Stimulated activated CD8-positive, alpha-beta memory T cell treated with anti-CD3 and anti-CD28 coated beads, Interleukin-12 subunit alpha, Interleukin-12 subunit beta, amount 100 ng/mL, for 24 hours (primary cell): ENCODE results near the gene HOXA7.

Source experiments
- DNase-seq: peaks from one replicate; pipeline ENCODE4 v3.0.0-alpha.2; 2020; ENCODE audit errors: extremely low read depth

Gene HOXA7

DNA sequence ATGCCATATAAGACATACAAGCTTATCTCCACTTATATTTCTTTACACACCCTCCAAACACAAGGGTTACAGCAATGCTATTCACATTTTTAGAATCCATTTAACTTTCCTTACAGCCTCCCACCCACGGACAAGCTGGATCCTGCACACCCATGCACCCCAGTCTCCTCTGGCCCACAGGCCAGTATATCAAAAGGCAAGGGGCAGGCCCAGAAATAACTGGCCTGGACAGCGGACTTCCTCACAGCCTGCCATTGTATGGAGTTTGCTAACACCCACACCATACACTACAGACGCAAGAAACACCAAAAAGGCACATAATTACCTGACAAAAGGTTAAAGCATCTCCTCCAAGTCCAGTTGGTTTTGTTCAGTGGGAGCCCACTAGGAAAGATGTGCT, 37.9 kb downstream of the HOXA7 start:
- no peak for DNase-seq

DNA sequence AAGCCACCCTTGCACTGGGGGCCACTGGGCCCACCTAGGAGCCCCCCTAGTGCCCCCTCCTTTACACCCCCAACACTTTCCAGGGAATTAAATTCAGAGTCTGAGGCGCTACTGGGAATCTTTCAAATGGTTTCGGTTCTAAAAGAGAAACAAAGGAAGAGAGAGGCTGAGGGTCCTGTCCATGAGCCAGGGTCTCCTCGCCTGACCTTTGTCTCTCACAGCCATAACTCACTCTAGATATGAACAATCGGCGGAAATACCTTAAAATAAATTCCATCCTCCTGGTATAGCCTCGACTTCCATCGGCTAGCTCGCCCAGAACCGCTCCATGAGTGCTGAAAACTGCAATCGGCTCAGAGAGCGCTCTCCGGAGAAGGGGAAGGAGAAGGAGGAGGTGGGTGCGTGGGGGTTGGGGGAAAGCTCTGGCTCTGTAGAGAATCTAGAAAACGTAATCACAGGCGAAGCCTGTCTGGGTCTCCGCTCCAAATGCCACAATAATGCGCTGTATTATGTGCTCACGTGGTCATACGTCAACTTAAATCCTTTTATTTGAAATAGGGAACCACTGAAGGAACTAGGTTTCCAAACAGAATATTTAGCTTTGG, 38.5 kb downstream of the HOXA7 start:
- DNase-seq, result no peak

DNA sequence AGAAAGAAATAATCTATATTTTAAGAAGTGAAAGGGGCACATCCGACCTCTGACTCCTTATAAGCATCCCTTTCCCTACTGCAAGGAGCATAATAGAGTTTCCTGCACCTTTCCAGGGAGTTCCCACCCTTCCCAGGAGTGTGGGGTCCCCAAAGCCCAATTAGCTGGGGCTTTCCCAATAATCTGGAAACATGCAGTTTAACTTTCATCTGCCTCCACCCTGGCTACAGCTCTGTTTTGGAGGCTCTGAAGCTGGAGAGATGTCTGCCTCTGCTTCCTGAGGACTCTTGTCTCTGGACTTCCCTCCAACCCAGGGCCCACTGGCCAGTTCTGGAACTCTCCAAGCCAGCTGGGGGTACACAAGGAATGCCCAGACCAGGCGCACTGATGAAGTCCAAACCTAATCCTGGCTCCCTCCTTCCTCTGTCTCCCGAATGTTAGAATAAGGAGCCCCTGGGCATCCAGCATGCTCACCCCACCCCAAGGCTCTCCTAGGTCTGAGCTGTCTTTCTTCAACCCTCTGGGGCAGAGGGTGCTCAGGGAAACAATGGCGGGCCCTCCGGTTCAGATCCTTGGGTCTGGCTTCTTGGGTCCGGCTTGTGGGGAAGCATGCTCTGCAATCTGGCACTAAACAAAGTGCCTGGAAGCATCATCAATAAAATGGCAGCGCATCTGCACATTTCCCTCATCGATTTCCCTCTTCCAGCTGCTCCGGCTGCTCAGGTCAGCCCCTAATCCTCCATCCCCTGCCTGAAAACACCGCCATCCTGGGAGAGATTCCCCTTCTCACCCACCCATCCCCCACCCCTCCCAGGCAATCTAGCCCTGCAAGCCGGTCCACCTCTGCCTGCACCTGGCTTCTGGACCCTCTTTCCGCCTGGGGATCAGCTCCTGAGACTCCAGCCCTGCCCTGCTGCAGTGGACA, 39.3 kb downstream of the HOXA7 start:
- DNase-seq, result no peak

DNA sequence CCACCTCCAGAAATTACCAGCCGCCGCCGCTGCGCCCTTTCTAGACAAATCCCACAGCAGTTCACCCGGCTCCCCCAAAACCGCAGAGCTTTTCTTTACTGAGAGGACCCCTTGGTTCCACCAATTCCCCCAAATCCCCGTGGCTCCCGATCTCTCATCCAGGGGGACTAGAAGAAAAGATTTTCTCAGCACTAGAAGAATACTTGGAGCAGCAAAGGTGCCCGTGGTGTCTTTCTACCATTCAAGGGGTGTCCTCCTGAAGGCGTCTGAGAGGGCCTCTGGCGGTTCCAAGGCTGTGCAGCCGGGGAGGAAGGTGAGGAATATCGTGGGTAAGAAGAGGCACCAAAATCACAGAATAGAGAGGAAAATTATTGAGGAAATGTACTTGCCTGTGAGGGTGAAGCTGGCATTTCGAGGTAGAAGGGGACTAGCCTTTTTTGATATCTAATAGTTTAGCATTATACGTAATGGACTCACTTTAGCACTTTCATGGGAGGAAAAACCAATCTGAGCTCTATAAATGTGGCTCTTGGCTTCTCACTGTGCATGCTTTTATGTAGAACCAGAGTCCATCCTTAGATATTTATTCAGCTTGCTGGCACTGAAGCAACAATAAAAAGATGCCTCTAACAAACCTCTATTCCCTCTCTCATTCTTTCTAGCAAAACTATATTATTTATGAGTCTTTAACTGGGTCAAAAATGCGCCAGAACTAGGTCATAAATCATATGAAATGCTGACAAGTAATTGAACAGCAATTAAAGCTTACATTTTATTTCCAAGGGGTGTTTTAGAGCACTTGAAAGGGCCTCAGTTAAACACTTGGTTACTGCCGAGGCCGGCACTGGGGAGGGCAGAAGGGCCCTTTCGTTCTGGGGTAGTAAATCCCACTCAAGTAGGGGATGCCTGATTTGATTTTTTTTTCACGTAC, 40.2 kb downstream of the HOXA7 start:
- no peak for DNase-seq

DNA sequence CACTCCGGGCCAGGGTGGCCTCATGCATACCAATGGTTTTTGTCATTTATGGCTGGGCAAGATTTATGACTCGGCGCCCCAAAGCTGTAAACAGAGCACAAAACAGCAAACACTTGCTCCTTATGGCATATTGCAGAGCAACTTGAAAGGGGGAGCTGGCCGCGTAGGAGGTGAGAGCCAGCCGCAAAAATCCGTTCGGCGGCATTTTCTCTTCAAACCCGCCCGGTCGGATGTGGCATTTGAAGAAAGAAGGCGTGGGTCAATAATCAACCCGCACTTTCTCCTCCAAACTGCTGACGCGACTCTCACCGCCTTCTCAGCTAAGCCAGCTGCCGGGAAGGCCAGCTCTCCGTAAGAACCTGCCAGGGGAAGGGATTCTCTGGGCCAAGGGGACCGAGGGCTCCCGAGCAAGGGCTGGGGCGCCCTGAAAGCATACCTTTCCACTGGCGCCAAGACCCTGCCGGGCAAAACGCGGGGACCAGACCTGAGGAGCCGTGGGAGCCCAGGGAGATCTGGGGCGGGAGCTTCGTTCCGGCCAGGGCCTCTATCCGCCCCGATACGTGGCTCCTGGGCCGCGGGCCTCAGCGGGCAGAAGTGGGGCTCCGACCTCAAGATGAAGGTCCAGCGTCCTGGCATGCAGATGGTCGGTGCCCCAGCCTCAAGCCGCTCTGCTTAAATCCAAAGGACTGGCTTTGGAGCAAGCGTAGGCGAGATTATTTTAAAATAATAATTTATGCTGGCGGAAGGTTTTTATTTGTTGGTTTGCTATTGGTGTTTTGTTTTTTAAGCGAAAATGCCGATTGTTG, 41.1 kb downstream of the HOXA7 start:
- no peak for DNase-seq

DNA sequence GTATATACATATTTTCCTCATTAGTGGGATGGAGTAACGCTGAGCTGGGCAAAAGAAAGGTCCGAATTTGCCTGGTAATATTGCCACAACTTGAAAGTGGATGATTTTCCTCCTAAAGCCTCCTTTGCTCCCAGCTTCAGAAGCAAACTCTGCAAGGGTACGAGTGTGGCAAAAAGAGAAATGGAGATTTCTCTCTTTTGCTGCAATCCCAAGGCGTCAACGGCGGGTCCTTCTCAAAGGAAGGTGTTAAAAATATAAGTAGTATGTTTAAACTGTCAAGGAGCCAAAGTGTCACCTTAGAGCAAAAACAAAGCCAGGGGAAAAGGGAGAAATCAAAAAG, 41.6 kb downstream of the HOXA7 start:
- DNase-seq, result no peak

DNA sequence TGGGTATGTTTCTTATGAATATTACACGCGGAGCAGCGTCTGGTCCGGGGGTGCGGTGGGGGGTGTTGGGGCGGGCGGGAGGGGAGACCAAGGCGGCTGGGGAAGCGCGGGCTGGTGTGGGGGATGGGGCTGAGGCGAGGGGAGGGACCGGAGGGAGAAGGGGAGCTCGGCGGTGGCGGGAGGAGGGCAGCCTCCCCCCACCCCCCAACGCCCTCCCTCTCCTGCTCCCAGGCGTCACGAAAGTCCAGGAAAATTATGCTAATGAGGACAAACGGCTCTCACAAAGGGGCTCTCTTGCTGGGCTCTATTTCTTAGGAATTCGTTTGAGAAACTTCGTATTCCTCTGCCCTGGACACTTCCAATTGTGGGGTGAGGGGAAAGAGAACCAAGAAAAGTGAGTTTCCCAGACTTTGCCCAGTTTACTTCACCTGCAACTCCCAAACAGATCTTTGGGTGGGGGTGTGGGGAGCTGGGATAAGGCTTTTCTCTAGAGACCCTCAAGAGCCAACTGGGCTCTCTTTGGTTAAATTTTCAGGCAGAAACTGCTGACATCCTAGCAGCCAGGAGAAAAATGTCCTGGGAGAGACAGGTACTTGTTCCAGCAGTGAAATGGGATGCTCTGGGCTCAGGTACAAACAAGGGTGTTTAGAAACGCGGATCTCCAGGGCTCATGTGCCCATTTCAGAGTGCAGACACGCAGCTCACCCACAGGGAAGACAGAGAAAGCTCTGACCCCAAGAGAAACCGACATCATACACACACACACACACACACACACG, 42.3 kb downstream of the HOXA7 start:
- DNase-seq, result no peak

DNA sequence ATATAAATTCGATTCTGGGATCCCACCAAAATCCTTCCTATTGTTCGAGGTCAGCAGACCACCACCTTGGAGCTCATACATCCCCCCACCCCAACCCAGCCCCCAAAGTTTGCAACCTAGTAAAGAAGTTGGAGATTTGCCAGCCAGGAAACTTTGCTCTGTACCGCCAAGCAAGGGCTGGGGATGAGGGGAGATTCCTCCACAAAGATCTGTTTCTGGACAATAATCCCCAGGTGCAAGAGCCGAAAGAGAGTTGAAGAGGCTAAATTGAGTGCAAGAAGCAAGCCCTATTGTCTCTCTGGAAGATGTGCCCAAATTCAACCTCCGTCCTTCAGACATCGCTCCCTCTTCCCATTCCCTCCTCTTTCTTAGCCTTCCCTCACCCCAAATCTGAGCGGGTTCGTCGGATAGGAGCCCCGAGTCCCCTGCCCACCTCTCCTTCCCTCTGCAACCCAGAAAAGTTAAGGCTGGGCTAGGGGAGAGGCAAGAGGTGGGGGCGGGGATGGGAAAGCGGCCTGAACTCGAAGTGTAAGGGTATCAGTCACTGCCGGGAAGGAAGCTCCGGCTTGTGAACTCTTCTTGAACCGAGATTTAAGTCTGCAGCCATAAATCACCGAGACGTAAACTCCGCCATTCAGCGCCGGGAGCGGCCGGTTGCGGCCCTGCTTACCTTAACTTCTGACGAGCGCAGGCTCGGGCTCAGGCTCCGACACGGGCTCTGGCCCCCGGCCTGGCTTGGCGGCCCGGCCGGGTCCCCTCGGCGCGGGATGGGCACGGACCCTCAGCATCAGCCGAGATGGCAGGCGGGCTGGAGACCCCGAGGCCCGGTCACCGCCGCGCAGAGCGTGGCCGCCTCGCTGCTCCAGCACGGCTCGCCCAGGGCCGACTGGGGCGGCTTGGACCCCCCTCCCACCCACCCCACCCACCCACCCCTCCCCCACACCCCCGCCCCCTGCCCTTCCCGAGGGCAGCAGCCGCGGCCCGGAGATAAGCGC, 43.2 kb downstream of the HOXA7 start:
- DNase-seq, result no peak

DNA sequence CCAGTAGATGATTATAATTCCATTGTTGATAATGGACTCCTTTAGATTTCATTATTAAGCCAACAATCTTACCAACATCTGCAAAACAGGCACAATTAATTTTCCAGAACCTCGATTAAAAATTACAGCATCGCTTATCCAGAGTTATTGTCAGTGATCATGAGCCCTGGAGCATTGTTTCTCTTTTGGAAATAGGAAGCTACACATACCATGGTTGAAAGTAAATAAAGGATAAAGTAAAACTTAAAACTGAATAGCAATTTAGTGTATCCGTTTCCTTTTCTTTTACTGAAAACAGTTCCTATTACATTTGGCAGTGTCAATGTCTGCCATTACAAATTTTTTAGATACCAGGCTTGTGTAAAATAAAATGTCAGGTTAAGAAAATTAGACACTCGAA, 44.1 kb downstream of the HOXA7 start:
- DNase-seq, result no peak

DNA sequence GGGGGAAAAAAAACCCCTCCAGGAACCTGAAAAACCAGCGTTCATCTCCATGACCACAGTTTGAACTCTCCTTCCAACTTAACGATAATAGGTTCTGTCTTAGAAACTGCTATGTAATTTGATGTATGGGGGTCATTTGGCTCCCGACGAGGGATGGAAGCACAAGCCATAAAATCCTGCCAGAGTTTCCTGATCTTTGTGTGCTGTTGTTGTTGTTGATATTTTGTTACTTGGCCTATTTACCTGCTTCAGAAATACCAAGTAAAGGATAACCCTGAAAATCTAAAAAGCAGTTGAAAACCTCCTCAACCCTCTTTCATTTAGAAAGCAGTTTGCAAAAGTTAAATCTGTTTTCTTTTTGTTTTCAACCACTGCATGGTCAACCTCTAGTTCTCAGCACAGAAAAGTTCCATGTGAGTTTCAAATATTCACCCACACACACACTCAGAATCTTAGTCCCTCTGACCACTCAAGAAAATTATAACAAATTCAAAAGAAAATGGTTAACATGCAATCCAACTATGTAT, 44.7 kb downstream of the HOXA7 start:
- DNase-seq, result no peak

DNA sequence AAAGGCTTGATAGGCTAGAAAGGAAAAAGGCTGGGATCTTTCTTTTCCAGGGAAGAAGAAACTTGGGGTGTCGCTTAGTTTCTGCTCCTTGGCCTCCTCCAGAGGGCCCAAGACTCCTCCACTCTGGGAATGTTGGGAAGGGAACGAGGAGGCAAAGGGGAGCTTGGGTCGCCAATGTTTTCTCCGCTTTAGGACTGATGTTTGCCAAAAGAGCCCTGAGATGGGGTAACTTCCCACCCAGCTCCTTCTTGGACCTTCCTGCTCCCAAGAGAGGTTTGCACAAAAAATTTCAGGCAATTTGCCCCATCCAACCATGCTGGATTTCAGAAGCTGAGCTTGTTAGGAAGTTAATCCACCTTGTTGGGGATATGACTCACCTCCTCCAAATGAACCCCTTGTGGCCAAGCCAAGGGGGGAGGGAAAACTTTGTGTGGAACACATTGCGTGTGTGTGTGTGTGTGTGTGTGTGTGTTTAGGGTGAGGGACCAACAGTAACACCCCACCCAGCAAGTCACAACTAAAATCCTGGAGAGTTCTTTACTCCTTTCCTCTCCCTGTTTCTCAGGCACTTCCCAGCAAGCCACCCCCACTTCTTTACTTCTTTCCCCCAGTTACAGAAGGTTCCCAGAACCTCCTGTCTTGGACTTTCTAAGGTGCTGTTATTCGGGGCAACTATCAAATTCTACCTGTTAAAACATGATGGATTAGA, 45.3 kb downstream of the HOXA7 start:
- no peak for DNase-seq

DNA sequence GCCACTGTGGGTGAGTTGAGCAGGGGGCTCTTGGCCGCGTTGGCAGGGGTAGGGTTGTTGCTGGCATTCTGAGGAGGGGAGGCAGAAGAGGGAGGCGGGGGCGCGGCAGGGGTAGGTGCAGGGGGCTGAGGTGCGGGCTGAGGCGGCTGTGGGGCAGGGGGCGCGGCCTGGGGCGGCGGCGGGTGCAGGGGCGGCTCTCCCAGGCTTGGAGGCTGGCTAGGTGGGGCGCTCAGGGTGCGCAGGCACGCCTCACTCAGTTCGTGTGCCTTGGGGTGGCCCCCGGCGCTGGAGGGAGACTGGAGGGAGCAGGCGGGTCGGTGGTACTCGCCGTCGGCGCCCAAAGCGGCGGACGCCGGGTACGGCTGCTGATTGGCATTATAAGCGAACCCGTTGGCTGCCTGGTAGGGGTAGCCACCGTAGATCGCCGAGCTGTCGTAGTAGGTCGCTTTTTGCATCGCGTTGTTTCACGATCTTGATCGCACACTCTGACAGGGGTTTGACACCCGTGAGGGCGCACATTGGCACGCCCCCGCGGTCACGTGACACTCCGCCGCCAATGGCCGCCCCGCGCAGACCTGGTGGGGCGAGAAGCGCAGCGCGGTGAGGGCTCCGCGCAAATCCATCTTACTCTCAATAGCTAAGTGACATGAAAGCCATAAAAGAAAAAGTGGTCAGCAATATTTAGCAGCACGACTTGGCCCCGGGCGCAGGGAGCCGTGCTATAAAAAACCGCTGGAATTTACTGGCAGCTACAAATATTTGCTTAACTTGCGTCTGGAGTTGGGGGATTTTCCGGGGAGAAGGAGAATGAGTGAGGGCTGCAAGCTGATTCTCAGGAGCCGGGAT, 46.1 kb downstream of the HOXA7 start:
- no peak for DNase-seq

DNA sequence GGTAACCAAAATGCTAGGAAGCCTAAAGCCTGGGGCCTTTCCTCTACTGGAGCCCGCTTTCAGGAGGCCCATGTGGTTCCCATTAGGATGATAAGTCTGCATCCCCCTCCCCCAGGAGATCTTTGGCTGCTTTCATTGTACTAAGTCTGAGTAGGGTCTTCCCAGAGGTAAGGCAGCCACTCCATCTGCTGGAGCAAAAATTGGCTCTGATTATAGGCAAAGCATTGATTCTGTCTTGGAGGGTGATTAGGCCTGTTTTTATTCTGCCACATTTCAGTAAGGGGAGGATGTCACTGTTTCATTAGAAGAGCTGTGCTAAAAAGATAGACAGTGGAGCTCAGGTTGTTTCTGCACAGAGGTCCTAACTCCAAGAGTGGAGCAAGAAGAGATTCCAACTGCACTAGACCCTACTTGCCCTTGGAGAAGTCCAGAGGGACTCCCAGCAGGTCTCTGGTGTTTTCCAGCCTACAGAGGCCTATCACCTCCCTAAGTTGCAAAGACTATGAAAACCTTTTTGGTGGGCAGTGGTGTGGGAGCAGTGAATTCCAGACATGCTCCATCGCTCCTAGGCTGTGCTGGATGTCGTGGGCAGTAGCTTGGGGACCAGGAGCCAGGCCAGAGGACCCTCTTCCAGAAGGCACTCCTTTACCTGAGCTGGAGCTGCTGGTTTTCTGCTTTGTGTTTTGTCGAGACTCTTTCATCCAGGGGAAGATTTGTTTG, 46.8 kb downstream of the HOXA7 start:
- no peak for DNase-seq

DNA sequence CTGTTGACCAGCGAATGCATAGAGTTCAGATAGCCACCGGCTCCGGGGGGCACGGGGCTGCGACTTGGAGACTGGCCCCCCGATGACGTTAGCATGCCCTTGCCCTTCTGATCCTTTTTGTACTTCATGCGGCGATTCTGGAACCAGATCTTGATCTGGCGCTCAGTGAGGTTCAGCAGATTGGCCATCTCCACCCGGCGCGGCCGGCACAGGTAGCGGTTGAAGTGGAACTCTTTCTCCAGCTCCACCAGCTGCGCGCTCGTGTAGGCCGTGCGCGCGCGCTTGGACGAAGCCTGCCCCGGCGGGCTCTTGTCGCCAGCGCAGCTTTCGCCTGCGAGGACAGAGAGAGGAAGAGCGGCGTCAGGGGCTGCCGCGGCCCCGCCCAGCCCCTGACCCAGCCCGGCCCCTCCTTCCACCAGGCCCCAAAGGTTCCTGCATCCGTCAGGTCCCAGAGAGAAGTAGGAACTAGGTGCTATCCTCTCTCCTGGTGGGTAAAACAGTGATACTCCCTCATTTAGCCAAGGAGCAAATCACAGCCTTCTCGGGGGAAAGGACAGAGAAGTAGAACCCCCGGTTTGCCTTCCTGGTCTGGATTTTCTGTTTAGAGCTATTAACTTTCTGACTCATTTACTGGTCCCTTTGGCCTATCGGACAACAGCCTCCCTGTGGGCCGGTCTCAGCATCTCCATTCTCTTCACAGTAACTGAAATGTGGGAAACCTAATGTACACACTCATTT, 47.9 kb downstream of the HOXA7 start:
- DNase-seq, result no peak

DNA sequence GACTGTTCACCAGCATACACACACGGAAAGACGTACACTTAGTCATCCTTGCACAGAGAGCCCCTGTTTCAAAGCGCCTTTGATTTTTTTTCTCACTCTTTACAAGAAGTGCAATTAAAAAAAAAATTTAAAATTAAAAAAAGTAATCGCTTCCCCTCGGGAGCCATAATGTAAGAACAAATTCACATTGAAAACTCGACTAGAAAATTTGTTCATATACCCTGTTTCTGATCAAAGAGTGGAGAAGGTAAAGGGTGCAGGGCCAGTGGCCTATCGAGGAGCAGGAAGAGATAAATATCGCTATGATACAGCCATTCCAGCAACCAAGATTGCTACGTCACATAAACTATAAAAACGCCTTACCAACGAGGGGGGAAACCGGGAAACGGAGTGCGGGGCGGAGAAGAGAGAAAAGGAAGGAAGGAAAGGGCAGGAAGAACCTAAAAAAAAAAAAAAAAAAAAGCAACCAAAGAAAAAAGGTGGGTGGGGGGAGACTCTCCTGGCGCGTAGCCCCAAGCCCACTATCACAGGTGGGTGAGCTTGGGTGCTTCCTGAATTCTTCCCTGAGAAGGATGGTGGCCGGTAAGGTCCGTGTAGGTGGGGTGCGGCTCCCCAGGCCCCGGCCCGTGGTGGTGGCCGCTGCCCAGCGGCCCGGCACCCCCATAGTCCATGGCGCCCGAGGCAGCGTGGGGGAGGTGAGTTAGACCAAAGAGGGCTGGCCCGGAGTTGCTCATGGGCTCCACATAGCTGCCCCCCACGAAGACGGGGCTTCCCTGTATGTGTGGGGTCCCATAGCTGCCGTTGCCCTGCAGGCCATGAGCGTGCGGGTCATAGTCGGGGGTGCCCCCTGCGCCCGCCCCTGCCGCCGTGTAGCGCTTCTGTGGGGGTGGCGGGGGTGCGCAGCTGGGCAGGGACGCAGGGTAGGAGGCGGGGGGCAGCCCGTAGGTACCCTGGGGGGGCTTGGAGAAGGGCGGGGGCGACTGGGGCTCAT, 48.8 kb downstream of the HOXA7 start:
- no peak for DNase-seq
